Dendritic cell treated with granulocyte-macrophage colony-stimulating factor and Interleukin-4, amounts not matched to agents 40 ng/mL and 50 ng/mL, for 4 days (primary cell): ENCODE data around the gene CCDC181.

Experiments used
- H3K27ac Mint-ChIP-seq: one replicate; pipeline ENCODE4 v1.8.0; 2022; ENCODE audit warnings: mild to moderate bottlenecking, mixed read lengths
- H3K27me3 Mint-ChIP-seq: one replicate; pipeline ENCODE4 v1.8.0; 2022; ENCODE audit warnings: mild to moderate bottlenecking, mixed read lengths
- H3K36me3 Mint-ChIP-seq: one replicate; pipeline ENCODE4 v1.8.0; 2022; ENCODE audit warnings: low read depth, mixed read lengths
- H3K4me1 Mint-ChIP-seq: one replicate; pipeline ENCODE4 v1.8.0; 2022; ENCODE audit warnings: low read depth, mixed read lengths
- H3K4me3 Mint-ChIP-seq: one replicate; pipeline ENCODE4 v1.8.0; 2022; ENCODE audit warnings: mild to moderate bottlenecking, moderate library complexity, mixed read lengths
- H3K9me3 Mint-ChIP-seq: one replicate; pipeline ENCODE4 v1.8.0; 2022; ENCODE audit warnings: mixed read lengths
- intact Hi-C: fragments of 100-400 bp; cut with micrococcal nuclease; formaldehyde crosslinking; loops from one replicate; pipeline ENCODE4 v1.15.0; 2022

The CCDC181 gene

DNA sequence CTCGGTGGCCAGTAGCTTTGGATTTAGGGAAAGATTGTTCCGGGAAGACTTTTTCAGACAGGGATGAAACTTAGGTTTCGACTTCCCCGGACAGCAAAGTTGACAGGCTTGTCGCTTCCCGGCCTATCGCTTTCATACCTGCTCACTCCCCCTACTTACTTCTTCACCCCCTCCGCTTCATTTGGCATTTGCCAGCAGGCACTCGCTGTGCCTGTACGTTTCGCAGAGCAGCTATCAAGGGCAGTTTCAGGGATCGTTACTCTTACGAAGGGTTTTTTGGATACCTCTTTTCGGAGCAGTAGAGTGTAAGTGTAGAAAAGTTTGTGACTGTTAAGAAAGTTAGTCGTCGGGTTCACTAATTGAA, 58.9 kb downstream of the CCDC181 start:
- Mint-ChIP-seq H3K27me3 (no peaks in the 10 kb centered on the region), H3K4me3 (no peak overlapping the region), H3K36me3 (peaks cover 27% of the 10 kb centered on the region), H3K27ac (no peak overlapping the region), H3K4me1 (peaks cover 12% of the 10 kb centered on the region), H3K9me3 (no peaks in the 10 kb centered on the region)
- intact Hi-C loops, result loop anchor here (5.0 kb wide), 3 partner anchors 119 to 524 kb away; partner anchors contain the start of genes METTL18, SCYL3 and SLC19A2

- no peaks in the 10 kb centered on the region for H3K27me3 Mint-ChIP-seq
- H3K36me3 Mint-ChIP-seq, result peaks cover 22% of the 10 kb centered on the region
- H3K27ac Mint-ChIP-seq, result no peak within 1 kb of the TSS
- no peak within 1 kb of the TSS for H3K4me3 Mint-ChIP-seq
- no peaks in the 10 kb centered on the region for H3K9me3 Mint-ChIP-seq
- H3K4me1 Mint-ChIP-seq, result peaks cover 12% of the 10 kb centered on the region
- intact Hi-C loops, result loop anchor here (5.0 kb wide), 3 partner anchors 119 to 524 kb away; partner anchors contain the start of genes METTL18, SCYL3 and SLC19A2
Observed at GRCh38 chr1:169367686-169368405, 59.4 kb downstream of the CCDC181 start, which contains the start of the genes BLZF1 and NME7. Gene BLZF1 (plus strand): TSS chr1:169368195. CDS start chr1:169369523, 1,328 bp downstream. Gene NME7 (minus strand): TSS chr1:169367797. CDS start chr1:169367710, 87 bp downstream.

DNA sequence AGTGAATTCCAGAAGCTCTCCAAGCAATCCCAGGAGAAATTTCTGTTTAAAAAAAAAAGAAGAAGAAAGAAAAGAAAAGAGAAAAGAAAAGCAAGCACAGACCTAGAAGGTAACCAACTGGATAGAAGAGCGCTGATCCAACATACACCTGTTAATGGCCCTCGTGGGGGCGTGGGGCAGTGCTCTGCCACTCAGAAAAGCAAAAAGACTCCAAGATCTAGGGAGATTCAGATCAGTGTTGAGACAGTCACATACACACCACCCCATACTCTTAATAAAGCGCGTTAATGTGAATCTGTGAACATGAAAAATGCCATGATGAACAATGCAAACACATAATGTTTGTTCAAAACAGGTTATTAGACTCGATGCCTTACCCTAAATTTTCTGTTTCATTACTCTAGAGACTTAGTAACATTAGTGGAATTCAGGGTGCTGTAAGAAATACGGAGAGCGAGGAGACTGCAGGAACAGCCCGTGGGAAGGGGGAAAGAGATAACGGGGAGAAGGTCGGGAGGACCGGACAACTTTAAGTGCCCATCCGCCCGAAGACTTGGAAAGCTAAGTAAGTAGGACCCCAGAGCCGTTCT, 60.1 kb downstream of the CCDC181 start:
- Mint-ChIP-seq H3K4me1 (peaks cover 12% of the 10 kb centered on the region), H3K27me3 (no peaks in the 10 kb centered on the region), H3K27ac (no peak overlapping the region), H3K36me3 (peaks cover 21% of the 10 kb centered on the region), H3K9me3 (no peaks in the 10 kb centered on the region), H3K4me3 (no peak overlapping the region)
- intact Hi-C loops, result loop anchor here (5.0 kb wide), 3 partner anchors 120 to 525 kb away; partner anchors contain the start of genes METTL18, SCYL3 and SLC19A2

GRCh38 chr1:169364948-169365347, 62.3 kb downstream of the CCDC181 start:
- Mint-ChIP-seq H3K4me1 (peaks cover 3% of the 10 kb centered on the region), H3K27me3 (no peaks in the 10 kb centered on the region), H3K27ac (no peak overlapping the region), H3K36me3 (peaks cover 9% of the 10 kb centered on the region), H3K9me3 (no peaks in the 10 kb centered on the region), H3K4me3 (no peak overlapping the region)
- intact Hi-C loops, result loop anchor here (5.0 kb wide), 3 partner anchors 122 to 527 kb away; partner anchors contain the start of genes METTL18, SCYL3 and SLC19A2

GRCh38 chr1:169363046-169363730, 64.1 kb downstream of the CCDC181 start:
- intact Hi-C loops, result no loop called here
- Mint-ChIP-seq H3K27me3 (no peaks in the 10 kb centered on the region), H3K36me3 (peaks cover 6% of the 10 kb centered on the region), H3K4me3 (no peak overlapping the region), H3K27ac (no peak overlapping the region), H3K4me1 (no peaks in the 10 kb centered on the region), H3K9me3 (no peaks in the 10 kb centered on the region)

DNA sequence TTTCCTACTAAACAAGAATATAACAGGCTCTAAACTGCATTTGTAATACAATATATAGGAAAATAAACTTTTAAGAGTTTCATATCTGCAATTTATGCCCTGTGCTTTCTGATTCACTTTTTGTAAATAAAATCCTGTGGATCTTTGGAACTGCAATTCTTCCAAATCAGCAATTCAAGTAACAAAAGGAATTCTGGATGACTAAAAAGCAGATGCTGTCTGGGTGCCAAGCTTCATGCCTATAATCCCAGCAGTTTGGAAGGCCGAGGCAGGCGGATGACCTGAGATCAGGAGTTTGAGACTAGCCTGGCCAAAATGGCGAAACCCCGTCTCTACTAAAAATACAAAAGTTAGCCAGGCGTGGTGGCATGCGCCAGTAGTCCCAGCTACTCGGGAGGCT, 66.0 kb downstream of the CCDC181 start:
- no peaks in the 10 kb centered on the region for H3K27me3 Mint-ChIP-seq
- intact Hi-C loops, result no loop called here
- H3K9me3 Mint-ChIP-seq, result no peaks in the 10 kb centered on the region
- no peak overlapping the region for H3K27ac Mint-ChIP-seq
- no peaks in the 10 kb centered on the region for H3K4me1 Mint-ChIP-seq
- no peak overlapping the region for H3K4me3 Mint-ChIP-seq
- peaks cover 6% of the 10 kb centered on the region for H3K36me3 Mint-ChIP-seq

GRCh38 chr1:169360415-169360814, 66.9 kb downstream of the CCDC181 start:
- intact Hi-C loops, result no loop called here

DNA sequence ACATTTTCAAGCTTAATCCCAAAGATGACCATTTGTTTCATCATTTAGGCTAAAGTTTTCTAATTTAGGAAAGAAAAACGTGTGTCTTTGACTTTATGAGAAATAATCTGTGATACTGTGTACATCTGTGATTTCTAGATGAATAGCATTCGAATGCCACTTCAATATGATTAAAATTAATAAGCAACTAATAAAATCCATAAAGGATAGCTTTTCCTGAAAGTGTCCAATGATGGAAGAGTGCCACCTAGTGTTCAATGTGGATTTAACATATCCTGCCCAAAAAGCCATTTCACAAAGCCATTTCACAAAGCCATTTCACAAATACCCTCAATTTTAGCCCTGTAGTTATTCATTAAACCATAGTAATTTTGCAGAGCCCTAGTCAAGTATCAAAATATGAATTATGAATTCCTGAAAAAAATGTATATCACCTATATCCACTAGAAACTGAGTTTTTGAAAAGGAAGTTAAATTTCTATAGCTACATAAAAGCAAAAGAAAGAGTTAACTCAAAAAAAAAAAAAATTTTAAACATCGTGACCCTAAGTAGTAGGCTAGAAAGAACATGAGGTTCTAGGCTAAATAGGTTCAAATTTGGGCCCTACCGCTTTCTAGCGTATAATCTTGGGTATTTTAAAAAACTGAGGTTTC, 78.8 kb downstream of the CCDC181 start:
- no peaks in the 10 kb centered on the region for H3K27me3 Mint-ChIP-seq
- H3K4me3 Mint-ChIP-seq, result no peak overlapping the region
- intact Hi-C loops, result loop anchor here (1.0 to 5.0 kb wide), 4 partner anchors 711 to 1006 kb away; no protein-coding TSS in a partner anchor
- H3K9me3 Mint-ChIP-seq, result no peaks in the 10 kb centered on the region
- H3K4me1 Mint-ChIP-seq, result no peaks in the 10 kb centered on the region
- H3K27ac Mint-ChIP-seq, result no peak overlapping the region
- H3K36me3 Mint-ChIP-seq, result no peaks in the 10 kb centered on the region

More at GRCh38 chr1:169360415-169360814, 66.9 kb downstream of the CCDC181 start:
- H3K27ac Mint-ChIP-seq, result no peak overlapping the region
- no peaks in the 10 kb centered on the region for H3K9me3 Mint-ChIP-seq
- no peak overlapping the region for H3K4me3 Mint-ChIP-seq
- H3K4me1 Mint-ChIP-seq, result no peaks in the 10 kb centered on the region
- H3K27me3 Mint-ChIP-seq, result no peaks in the 10 kb centered on the region
- H3K36me3 Mint-ChIP-seq, result peaks cover 6% of the 10 kb centered on the region

DNA sequence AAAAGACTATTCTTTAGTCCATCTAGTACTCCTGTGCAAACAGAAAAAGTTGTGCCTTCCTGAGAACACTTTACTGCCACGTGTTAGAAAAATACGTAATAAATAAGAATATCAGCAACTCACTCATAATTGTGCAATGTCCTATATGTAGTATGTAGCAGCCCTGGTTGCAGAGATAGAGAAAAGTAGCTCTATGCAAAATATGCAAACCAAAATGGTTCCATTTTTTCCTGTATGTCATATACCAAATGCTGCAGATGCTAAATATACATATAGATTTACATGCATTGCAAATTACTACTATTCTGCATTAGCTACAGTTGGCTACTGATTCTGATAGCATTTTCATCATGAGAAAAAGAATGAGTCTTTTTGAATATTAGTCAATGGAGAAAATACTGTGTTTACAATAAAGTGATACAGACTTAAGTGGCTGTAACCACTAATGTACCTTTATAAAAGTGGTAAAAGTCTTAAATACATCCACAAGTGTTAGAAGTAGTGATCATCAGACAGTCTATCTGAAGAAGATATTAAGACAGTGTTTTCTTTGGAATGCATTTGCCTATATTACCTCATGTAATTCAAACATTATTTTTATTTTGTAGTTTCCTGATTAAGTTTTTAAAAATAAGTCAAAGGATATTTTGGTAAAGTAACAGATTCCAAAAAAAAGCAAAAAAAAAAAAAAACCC, 79.4 kb downstream of the CCDC181 start:
- intact Hi-C loops, result loop anchor here (1.0 to 5.0 kb wide), 4 partner anchors 711 to 1006 kb away; no protein-coding TSS in a partner anchor
- H3K27ac Mint-ChIP-seq, result no peak overlapping the region
- H3K27me3 Mint-ChIP-seq, result no peaks in the 10 kb centered on the region
- H3K4me1 Mint-ChIP-seq, result no peaks in the 10 kb centered on the region
- H3K4me3 Mint-ChIP-seq, result no peak overlapping the region
- H3K9me3 Mint-ChIP-seq, result no peaks in the 10 kb centered on the region
- H3K36me3 Mint-ChIP-seq, result no peaks in the 10 kb centered on the region

DNA sequence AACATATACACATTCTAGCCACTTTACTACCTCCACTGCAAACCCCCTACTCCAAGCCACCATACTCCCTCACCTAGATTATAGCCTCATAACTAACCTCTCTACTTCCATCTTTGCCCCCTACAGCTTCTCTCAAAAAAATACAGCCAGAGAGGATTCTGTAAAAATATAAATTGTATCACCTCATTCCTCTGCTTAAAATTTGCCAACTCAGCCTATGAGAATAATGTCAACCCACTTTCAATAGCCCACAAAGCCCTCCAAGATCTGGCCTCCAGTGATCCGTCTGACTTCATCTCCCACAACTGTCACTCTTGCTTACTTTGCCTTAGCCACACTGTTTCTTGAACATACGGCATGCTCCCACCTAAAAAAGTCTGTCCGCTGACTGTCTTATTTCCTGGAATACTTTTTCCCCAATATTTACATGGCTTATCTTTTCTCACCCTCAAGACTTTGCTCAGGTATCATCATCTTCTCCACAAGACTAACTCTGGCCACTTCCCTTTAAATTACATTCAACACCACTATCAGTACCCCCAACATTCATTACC, 81.2 kb downstream of the CCDC181 start:
- Mint-ChIP-seq H3K9me3 (no peaks in the 10 kb centered on the region), H3K27ac (no peak overlapping the region), H3K4me1 (no peaks in the 10 kb centered on the region), H3K4me3 (no peak overlapping the region), H3K36me3 (no peaks in the 10 kb centered on the region), H3K27me3 (no peaks in the 10 kb centered on the region)
- intact Hi-C loops, result loop anchor here (5.0 kb wide), 2 partner anchors 909 to 1004 kb away; no protein-coding TSS in a partner anchor

GRCh38 chr1:169345511-169345910, 81.8 kb downstream of the CCDC181 start:
- Mint-ChIP-seq H3K27me3 (no peaks in the 10 kb centered on the region), H3K4me3 (no peak overlapping the region), H3K36me3 (no peaks in the 10 kb centered on the region), H3K4me1 (no peaks in the 10 kb centered on the region), H3K27ac (no peak overlapping the region), H3K9me3 (peaks cover 4% of the 10 kb centered on the region)
- intact Hi-C loops, result loop anchor here (5.0 kb wide), 2 partner anchors 908 to 1003 kb away; no protein-coding TSS in a partner anchor
